Medulla oblongata (tissue), 1 donor: ENCODE measurements around the gene P2RX3.
"Not testable (repeated sequence)": the region's sequence is repeated elsewhere in the genome, so short reads cannot be mapped to it uniquely, and the experiment has no call there.

Source experiments
- DNase-seq: peaks from one replicate; pipeline ENCODE4 v3.0.0-alpha.2; 2015; ENCODE audit errors: extremely low spot score

P2RX3 gene

DNA sequence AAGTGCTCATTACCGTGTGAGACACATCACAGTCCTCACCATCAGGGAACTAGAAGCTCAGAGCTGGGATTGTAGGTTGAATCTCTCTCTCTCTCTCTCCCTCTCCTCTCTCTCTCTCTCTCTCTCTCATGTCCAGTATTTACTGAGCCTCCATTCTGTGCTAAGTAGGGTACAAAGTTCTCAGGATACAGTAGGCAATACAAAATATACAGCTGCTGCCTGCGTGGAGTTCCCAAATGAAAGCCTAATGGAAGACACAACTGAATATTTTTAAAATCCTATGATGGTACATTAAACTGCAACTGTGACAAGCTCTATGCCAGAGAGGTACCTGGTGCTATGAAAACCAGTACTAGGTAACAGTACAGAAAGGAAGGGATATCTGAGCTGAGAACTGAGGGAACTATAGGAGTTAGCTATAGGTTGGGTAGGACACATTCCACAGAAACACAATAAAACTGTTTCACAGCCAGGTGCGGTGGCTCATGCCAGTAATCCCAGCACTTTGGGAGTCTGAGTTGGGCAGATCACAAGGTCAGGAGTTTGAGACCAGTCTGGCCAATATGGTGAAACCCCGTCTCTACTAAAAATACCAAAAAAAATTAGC lies 61.9 kb downstream of the P2RX3 start:
- no peak for DNase-seq

GRCh38 chr11:57402188-57403002 lies 64.2 kb downstream of the P2RX3 start:
- DNase-seq: no peak

GRCh38 chr11:57403003-57403801 lies 65.0 kb downstream of the P2RX3 start:
- DNase-seq: not testable (repeated sequence)

DNA sequence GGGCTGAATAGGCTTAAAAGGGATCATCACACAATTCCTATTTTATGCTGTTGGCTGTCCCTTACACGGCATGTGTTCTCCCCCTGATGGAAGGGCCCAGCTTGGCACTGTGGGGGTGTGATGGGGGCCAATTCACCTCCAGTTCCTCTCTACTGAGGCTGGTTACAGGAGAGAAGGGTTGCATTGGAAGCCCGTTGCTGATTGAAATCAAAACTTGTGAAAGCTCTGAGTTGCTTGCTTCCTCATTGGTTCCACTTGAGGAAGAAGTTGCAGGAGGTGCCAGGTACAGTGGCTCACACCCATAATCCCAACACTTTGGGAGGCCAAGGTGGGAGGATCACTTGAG lies 65.6 kb downstream of the P2RX3 start:
- DNase-seq: no peak

DNA sequence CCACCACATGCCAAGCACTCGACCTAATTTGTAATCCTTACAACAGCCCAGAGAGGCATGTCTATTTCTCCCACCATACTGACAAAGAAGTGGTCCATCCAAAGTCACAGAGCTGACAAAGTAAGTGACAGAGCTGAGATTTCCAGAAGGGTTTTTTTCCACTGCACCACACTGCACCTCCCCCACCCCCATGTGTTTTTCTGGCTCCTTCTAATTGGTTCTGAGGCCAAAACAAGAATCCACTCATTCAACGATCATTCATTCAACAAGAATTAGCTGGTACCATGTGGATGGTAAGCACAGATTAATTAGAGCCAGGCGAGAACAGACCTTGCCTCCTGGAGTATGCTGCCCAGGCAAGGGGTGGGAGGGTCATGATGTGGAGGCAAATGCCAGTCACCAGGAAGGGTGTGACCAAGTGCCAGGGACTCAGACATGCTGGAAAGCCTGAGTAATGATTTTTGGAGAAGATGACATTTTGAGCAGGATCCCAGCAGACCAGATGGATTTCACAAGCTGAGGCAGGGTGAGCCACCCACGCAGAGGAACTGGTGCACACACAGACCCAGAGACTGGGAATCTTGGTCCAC lies 67.2 kb downstream of the P2RX3 start:
- no peak for DNase-seq

DNA sequence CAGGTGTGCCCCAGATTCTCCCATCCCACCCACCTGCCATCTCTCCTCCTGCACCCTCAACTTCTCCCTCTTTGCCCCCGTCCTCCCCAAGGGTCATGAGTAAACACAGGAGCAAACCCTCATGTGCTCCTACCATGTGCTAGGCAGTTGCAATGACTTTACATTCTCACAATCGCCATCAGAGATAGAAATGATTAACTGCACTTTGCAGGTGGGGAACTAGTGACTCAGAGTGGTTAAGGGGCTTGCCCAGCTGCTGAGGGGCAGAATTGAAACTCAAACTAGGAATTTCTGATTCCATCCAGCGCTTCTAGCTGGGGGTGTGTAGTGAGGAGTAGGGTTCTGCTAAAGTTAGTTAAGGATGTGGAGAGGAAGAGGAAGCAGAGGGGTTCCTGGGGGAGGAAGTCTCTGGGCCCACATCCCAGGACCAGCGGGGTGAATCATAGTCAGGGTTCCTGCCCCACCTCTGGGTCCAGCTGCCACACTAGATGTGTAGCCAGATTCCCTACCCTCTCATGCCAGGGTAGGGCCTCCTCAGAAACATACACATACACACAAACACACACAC lies 68.3 kb downstream of the P2RX3 start:
- DNase-seq: no peak

DNA sequence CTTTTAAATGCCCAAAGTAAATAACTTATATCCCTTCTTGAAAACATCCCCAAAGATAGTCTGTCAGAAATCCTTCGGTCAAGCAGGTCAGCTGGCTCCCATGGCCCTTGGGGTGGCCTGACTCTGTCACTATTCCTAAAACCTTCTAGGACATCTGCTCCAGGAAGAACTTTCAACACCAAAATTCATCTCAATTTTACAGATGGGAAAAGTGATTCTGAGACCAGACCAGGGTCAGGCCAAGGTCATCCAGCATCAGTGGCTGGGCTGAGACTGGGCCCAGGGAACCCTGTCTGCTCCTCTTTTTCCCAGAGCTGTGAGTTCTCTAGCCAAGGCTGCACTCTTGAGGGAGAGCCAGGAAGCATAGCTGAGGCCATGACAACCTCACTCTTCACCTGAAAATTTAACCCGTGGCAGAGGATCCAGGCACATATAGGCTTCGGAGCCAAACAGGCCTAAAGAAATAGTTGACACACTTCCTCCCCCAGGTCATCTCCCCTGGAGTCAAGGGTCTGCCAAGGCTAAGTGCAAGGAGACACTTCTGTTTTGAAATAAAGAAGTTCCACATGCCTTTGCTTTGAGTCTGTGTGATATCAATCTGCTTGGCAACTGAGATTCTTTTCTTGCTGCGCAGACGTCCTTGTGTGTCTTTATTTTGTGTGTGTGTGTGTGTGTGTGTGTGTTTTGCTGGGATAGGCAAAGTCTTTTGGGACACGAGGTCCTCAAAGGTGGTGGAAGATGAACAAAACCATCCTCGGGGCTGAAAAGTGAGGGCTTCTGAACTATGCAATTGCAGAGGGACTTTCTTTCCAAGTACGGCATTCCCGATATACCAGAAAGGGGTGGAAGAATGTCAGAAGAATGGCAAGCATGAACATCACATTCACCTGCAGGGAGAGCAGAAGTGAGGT lies 69.1 kb downstream of the P2RX3 start:
- DNase-seq: peak; percentile 28

- no peak for DNase-seq
These were observed 69.9 kb downstream of the P2RX3 start for GRCh38 chr11:57407941-57408475.

- DNase-seq: no peak
These were observed 70.6 kb downstream of the P2RX3 start for GRCh38 chr11:57408771-57409170.

DNA sequence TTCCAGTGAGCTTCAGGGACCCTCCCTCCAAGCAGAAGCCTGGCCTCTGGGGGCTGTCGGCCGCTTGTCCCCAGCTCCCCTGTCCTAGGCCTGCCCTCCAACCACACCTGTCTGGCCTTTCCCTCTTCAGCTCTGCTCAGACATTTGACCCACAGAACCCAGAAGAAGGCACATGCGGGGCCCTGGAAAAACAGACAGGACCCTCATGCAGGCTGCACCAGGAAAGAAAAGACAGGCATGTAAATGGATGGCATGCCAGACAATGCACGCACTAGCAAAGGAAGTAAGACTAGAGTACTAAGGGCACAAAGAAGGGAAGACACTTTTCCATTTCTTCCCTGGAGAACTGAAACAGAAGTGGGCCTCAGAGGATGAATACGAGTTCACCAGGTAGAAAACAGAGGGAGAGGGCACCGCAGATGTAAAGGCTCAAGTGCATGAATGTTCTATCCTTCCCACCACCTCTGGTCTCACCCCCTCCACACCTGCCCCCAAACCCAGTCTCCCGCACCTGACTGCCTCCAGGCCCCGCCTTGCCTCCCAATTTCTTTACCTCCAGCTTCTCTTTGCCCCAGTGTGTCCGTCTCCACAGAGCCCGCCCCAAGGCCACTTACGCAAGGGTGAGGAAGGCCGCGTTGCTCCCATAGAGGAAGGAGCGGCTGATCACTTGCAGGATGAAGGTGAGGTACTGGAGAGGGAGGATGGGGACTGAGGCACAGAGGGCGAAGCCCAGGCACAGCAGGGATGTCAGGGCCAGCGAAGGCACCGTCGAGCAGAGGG lies 71.4 kb downstream of the P2RX3 start:
- no peak for DNase-seq

DNA sequence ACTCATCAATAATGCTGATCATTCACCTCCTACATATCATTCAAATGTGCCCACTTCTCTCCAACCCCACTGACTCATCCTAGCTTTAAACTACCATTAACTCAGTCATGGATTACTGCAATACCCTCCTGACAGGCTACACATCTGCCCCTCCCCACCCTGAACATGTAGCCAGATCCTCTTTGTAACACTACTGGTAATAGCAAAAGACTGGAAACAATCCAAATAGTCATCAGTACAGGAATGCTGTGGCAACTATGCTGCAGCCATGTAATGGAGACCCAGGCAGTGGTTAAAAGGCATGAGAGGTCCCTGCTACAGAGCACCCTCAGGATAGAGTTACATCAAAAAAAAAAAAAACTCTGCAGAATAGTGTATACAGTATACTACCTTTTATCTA lies 72.1 kb downstream of the P2RX3 start:
- no peak for DNase-seq

DNA sequence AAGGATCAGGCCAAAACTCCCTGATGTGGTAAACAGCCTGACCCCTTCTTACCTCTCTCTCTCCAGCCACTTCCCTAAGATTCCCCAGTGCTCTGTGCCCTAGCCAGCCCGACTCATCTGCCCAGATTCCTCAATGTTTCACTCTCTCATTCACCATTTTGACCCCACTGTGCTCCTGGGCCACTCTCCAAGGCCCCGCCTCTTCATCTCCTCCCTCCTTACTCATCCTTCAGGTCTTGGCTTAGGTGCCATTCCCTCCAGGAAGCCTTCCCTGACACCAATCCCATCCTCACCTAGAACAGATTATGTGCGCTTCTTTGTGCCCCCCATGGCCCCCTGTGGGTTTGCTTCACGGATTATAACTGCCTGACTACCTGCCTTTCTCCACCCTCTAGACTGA lies 75.5 kb downstream of the P2RX3 start:
- no peak for DNase-seq

GRCh38 chr11:57414612-57415212 lies 76.6 kb downstream of the P2RX3 start:
- no peak for DNase-seq

GRCh38 chr11:57416436-57416835 lies 78.3 kb downstream of the P2RX3 start:
- DNase-seq: no peak

DNA sequence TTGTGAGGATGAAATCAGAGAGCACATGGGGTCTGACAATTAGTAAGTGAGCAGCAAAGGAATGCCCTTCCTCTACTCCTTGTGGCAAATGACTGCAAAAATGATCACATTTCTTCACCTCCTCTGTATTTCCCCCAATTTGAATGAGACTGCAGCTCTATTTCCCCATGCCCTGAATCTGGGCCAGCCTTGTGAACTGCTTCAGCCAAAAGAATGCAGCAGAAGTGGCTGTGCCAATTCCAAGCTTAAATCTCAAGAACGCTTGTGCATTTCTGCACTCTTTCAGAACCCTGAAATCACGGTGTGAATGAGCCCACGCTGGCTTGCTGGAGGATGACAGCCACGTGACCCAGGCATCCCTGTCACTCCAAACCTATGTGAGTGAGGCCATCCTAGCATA lies 78.9 kb downstream of the P2RX3 start:
- DNase-seq: no peak

DNA sequence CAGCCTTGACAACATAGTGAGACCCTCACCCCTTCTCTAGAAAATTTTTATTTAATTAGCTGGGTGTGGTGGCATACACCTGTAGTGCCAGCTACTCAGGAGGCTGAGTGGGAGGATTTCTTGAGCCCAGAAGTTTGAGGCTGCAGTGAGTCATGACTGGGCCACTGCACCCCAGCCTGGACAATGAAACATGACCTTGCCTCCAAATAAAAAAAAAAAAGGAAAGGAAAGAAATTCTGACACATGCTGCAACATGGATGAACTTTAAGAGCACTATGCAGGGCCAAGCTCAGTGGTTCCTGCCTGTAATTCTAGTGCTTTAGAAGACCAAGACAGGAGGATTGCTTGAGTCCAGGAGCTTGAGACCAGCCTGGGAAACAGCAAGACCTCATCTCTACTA lies 80.0 kb downstream of the P2RX3 start:
- no peak for DNase-seq

GRCh38 chr11:57419146-57419545 lies 81.0 kb downstream of the P2RX3 start:
- DNase-seq: no peak

GRCh38 chr11:57421066-57421465 lies 82.9 kb downstream of the P2RX3 start:
- DNase-seq: no peak

- no peak for DNase-seq
These were observed 83.7 kb downstream of the P2RX3 start for GRCh38 chr11:57421805-57422204.
